MCF 10A (cell line): ENCODE measurements around the gene ST6GALNAC2. TPM values are rescaled to one million over a fixed set of nuclear protein-coding genes. Genes with fewer than 3 reads are reported as not detected.

Source experiments
- BruUV-seq: library from RNA; stranded (reverse); fragments of 400-500 nt; replicated peaks from 2 replicates; lab custom pipeline; 2021; lab: Mats Ljungman, UMichigan
- CTCF ChIA-PET: fragments of 300-600 bp; sonication (Branson Sonifier 250); formaldehyde crosslinking; extraction: SDS; loops from one replicate; lab custom pipeline; 2021; ENCODE audit warnings: antibody characterized with exemption, inconsistent platforms; lab: Yijun Ruan, JAX
- POLR2A ChIA-PET: fragments of 300-600, 350-650 bp; sonication (Branson Sonifier 250); formaldehyde crosslinking; extraction: SDS; loops from one replicate; lab custom pipeline; 2020; ENCODE audit warnings: antibody characterized with exemption, inconsistent platforms; lab: Yijun Ruan, JAX
- DNase-seq: peaks from one replicate; pipeline ENCODE4 v3.0.0-alpha.2; 2018; ENCODE audit not compliant: unreplicated experiment
- H3K27ac Mint-ChIP-seq: one replicate; pipeline ENCODE4 v1.8.0; 2022; ENCODE audit warnings: mild to moderate bottlenecking, low read depth, mixed read lengths; ENCODE audit not compliant: unreplicated experiment
- H3K27me3 Mint-ChIP-seq: one replicate; pipeline ENCODE4 v1.8.0; 2022; ENCODE audit warnings: mixed read lengths; ENCODE audit not compliant: insufficient read depth, unreplicated experiment
- H3K36me3 Mint-ChIP-seq: one replicate; pipeline ENCODE4 v1.8.0; 2022; ENCODE audit warnings: mild to moderate bottlenecking, moderate library complexity, mixed read lengths; ENCODE audit not compliant: insufficient read depth, unreplicated experiment
- H3K4me1 Mint-ChIP-seq: one replicate; pipeline ENCODE4 v1.8.0; 2022; ENCODE audit warnings: mixed read lengths; ENCODE audit not compliant: insufficient read depth, unreplicated experiment
- H3K4me3 Mint-ChIP-seq: one replicate; pipeline ENCODE4 v1.8.0; 2022; ENCODE audit warnings: mild to moderate bottlenecking, moderate library complexity, mixed read lengths; ENCODE audit not compliant: unreplicated experiment
- H3K9me3 Mint-ChIP-seq: one replicate; pipeline ENCODE4 v1.8.0; 2022; ENCODE audit warnings: mixed read lengths; ENCODE audit not compliant: unreplicated experiment
- intact Hi-C: fragments of 100-400 bp; cut with micrococcal nuclease; formaldehyde crosslinking; loops from 2 replicates; pipeline ENCODE4 v1.14.1; 2022
- total RNA-seq: library from RNA; stranded (reverse); gene quantifications from 2 replicates; pipeline ENCODE4 v1.2.3, GENCODE V29; 2022
- TF ChIP-seq, protein P1 (sequence below): fragments of 200-600 bp; IDR thresholded peaks from one replicate; pipeline ENCODE4 v1.8.0; 2022; ENCODE audit warnings: antibody characterized with exemption, mild to moderate bottlenecking; ENCODE audit not compliant: unreplicated experiment

Gene ST6GALNAC2
- total RNA-seq, 1 experiment from 2014 or later, result 7.7 TPM

GRCh38 chr17:76547183-76547641 lies 38.4 kb downstream of the ST6GALNAC2 start:
- Mint-ChIP-seq H3K27me3 (peaks cover 12% of the 10 kb centered on the region), H3K4me1 (peaks cover 10% of the 10 kb centered on the region), H3K36me3 (no peaks in the 10 kb centered on the region), H3K27ac (no peak overlapping the region), H3K4me3 (no peak overlapping the region), H3K9me3 (no peaks in the 10 kb centered on the region)
- DNase-seq, result peak; percentile 81
- ChIA-PET POLR2A (interaction anchor here (0.7 to 5.0 kb wide), 10 partner anchors 11 to 1398 kb away, joined by 3 to 68 read pairs (median 4); no protein-coding TSS in a partner anchor), CTCF (interaction anchor here (0.6 to 3.9 kb wide), 14 partner anchors 8 to 520 kb away, joined by 3 to 41 read pairs (median 3); no protein-coding TSS in a partner anchor)
- intact Hi-C loops, result loop anchor here (1.0 kb wide), 1 partner anchor 24 kb away; no protein-coding TSS in a partner anchor
- BruUV-seq, result no TSS peak
- TF ChIP-seq, protein P1, sequence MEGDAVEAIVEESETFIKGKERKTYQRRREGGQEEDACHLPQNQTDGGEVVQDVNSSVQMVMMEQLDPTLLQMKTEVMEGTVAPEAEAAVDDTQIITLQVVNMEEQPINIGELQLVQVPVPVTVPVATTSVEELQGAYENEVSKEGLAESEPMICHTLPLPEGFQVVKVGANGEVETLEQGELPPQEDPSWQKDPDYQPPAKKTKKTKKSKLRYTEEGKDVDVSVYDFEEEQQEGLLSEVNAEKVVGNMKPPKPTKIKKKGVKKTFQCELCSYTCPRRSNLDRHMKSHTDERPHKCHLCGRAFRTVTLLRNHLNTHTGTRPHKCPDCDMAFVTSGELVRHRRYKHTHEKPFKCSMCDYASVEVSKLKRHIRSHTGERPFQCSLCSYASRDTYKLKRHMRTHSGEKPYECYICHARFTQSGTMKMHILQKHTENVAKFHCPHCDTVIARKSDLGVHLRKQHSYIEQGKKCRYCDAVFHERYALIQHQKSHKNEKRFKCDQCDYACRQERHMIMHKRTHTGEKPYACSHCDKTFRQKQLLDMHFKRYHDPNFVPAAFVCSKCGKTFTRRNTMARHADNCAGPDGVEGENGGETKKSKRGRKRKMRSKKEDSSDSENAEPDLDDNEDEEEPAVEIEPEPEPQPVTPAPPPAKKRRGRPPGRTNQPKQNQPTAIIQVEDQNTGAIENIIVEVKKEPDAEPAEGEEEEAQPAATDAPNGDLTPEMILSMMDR, result peak; percentile 51

DNA sequence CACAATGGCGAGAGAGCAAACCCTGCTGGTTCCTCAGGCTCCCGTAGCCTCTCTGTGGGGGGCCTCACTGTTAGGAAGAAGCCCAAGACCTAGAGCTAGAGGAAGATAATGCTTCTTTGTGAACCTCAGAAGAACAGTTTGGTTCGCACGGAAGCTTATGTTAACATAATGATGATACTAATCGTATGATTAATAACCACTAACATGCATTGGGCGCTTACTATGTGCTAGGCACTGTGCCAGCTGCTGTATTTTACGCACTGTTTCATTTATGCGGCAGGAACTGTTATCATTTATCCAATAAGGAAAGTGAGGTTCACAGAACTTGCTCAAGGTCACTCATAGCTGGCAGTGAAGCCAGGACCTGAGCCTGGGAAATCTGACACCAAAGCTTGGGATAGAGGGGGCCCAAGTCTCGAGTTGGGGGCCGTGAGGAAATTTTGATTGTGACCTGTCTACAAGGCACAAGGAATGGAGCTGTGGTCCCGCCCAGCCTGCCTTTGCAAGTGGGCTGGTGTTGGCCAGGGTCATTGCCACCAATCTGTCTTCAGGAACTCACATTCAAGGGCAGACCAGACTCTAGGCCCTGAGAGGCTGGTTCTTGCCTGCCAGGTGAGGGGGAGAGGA lies 39.0 kb downstream of the ST6GALNAC2 start:
- ChIA-PET CTCF (interaction anchor here (0.6 to 3.9 kb wide), 16 partner anchors 9 to 836 kb away, joined by 3 to 41 read pairs (median 4); no protein-coding TSS in a partner anchor), POLR2A (interaction anchor here (0.7 to 5.0 kb wide), 14 partner anchors 12 to 1397 kb away, joined by 3 to 68 read pairs (median 4); no protein-coding TSS in a partner anchor)
- Mint-ChIP-seq H3K27ac (no peak overlapping the region), H3K9me3 (no peaks in the 10 kb centered on the region), H3K4me1 (peaks cover 10% of the 10 kb centered on the region), H3K27me3 (peaks cover 12% of the 10 kb centered on the region), H3K4me3 (no peak overlapping the region), H3K36me3 (no peaks in the 10 kb centered on the region)
- TF ChIP-seq, protein P1, result no peak
- no TSS peak for BruUV-seq
- intact Hi-C loops, result loop anchor here (1.0 kb wide), 1 partner anchor 23 kb away; no protein-coding TSS in a partner anchor
- DNase-seq, result peak; percentile 77

DNA sequence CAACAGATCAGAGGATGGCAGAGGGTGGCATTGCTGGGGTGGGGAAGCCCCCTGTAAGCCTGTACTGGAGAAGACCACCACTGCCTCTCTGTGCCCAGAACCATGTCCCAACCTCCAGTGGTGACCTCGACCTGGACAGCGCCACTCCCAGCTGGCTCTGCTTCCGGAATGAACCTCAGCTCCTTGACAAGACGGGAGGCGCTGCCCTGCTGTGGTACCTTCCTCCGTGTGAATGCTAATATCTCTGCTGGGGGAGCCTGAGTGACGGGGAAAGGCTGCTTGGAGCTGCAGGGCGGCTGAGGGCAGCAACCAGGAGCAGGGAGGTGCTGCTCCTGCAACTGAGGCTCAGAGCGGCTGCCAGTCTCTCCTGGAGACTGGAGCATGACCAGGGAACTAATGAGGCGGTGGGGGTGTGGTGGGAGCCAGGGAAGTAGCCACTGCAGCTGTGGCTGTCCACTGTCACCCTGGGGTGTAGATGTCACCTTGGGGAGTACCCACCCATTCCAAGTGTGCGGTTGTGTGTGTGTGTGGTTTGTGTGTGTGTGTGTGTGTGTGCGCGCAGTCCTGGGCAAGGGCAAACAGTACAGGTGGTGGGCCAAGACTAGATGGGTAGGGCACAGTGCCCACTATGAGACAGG lies 39.6 kb downstream of the ST6GALNAC2 start:
- TF ChIP-seq, protein P1, result no peak
- intact Hi-C loops, result no loop called here
- POLR2A ChIA-PET, result interaction anchor here (0.7 to 5.0 kb wide), 14 partner anchors 12 to 1397 kb away, joined by 3 to 68 read pairs (median 4); no protein-coding TSS in a partner anchor
- no peaks in the 10 kb centered on the region for H3K9me3 Mint-ChIP-seq
- H3K36me3 Mint-ChIP-seq, result no peaks in the 10 kb centered on the region
- no peak overlapping the region for H3K4me3 Mint-ChIP-seq
- CTCF ChIA-PET, result interaction anchor here (0.6 to 3.9 kb wide), 16 partner anchors 12 to 836 kb away, joined by 3 to 41 read pairs (median 4); no protein-coding TSS in a partner anchor
- no peak overlapping the region for H3K27ac Mint-ChIP-seq
- no peak for DNase-seq
- BruUV-seq, result no TSS peak
- H3K27me3 Mint-ChIP-seq, result peaks cover 12% of the 10 kb centered on the region
- H3K4me1 Mint-ChIP-seq, result peaks cover 8% of the 10 kb centered on the region
